Lung (tissue), 12 donors: ENCODE data around the gene FADS3. TPM values are rescaled to one million over a fixed set of nuclear protein-coding genes. Genes with fewer than 3 reads are reported as not detected.

Source experiments
- ATAC-seq: fragments of 200-7000 bp; cut with Tn5 transposase; one replicate; pipeline ENCODE4 v1.9.1; 2020; ENCODE audit warnings: moderate number of reproducible peaks; ENCODE audit not compliant: insufficient read depth, low FRiP score
- DNase-seq, 3 donors: peaks; one replicate each; pipeline ENCODE4 v3.0.0-alpha.2; 2013 to 2017
- H3K27ac ChIP-seq, 2 donors: one replicate each; pipeline ENCODE4 v1.5.1; 2013; ENCODE audit warnings: mild to moderate bottlenecking in 2 of 2, moderate library complexity in 2 of 2, control low read depth in 1 of 2, inconsistent platforms in 1 of 2, low read depth in 1 of 2, low read length in 1 of 2
- H3K27me3 ChIP-seq, 3 donors: one replicate each; pipeline ENCODE4 v1.5.1; 2013; ENCODE audit warnings: low read length in 2 of 3; ENCODE audit not compliant: control insufficient read depth in 3 of 3, insufficient read depth in 3 of 3
- H3K36me3 ChIP-seq, 4 donors: one replicate each; pipeline ENCODE4 v1.5.1; 2013; ENCODE audit warnings: low read length in 4 of 4, mild to moderate bottlenecking in 1 of 4, moderate library complexity in 1 of 4; ENCODE audit not compliant: control insufficient read depth in 4 of 4, insufficient read depth in 4 of 4
- H3K4me1 ChIP-seq, 5 donors: one replicate each; pipeline ENCODE4 v1.5.1; 2013; ENCODE audit warnings: low read length in 5 of 5, mild to moderate bottlenecking in 2 of 5, moderate library complexity in 1 of 5; ENCODE audit not compliant: control insufficient read depth in 5 of 5, insufficient read depth in 5 of 5
- H3K4me3 ChIP-seq: one replicate; pipeline ENCODE4 v1.5.1; 2013; ENCODE audit warnings: mild to moderate bottlenecking, control low read depth, moderate library complexity
- H3K9ac ChIP-seq, 2 donors: one replicate each; pipeline ENCODE4 v1.5.1; 2013; ENCODE audit warnings: low read length in 2 of 2, control low read depth in 1 of 2; ENCODE audit not compliant: insufficient read depth in 1 of 2
- H3K9me3 ChIP-seq, 4 donors: one replicate each; pipeline ENCODE4 v1.5.1; 2013; ENCODE audit warnings: low read length in 3 of 4, mild to moderate bottlenecking in 1 of 4, moderate library complexity in 1 of 4; ENCODE audit not compliant: control insufficient read depth in 4 of 4, insufficient read depth in 3 of 4
- CTCF ChIP-seq: IDR thresholded peaks from 2 replicates; pipeline ENCODE4 v1.5.1; 2012; ENCODE audit warnings: mild to moderate bottlenecking; ENCODE audit errors: control extremely low read depth, extremely low read depth
- WGBS, 2 donors: extraction: QIAGEN DNeasy Blood & Tissue Kit; methylation state at CpG; one replicate each; pipeline ENCODE4 v1.1.7; 2013; 5-methylcytosine and 5-hydroxymethylcytosine counted together
- polyA plus RNA-seq, 2 donors: library from polyadenylated mRNA; stranded (reverse); fragments of 200-250 nt; gene quantifications; one replicate each; pipeline ENCODE4 v1.2.1, GENCODE V29; 2013
- total RNA-seq, 2 donors: library from RNA; depleted of rRNA in 1 of 2; stranded (reverse); fragments of >200 nt in 1 of 2; gene quantifications; one replicate each; pipeline ENCODE4 v1.2.1, GENCODE V29; 2014 to 2021
- donor health status: control.
- donor health status: control.
- donor health status: Bipolar disorder and iron deficiency.
- donor health status: healthy.
- donor health status: DM: yes; HTN: yes; CAD: no.

Gene FADS3
- total and polyA plus RNA-seq, 4 donors, result 12.3 to 64.8 (median 54.5) TPM

GRCh38 chr11:61854966-61855714, 36.2 kb downstream of the FADS3 start:
- Histone ChIP-seq H3K9me3 (no peaks in the 10 kb centered on the region), H3K36me3 (peaks cover 0 to 40% (median 6%) of the 10 kb centered on the region in 4 donors), H3K27ac (no peak overlapping the region), H3K4me3 (no peak overlapping the region), H3K27me3 (no peaks in the 10 kb centered on the region), H3K4me1 (peaks cover 0 to 3% (median 0%) of the 10 kb centered on the region in 5 donors), H3K9ac (no peak overlapping the region)
- no peak for TF ChIP-seq CTCF
- WGBS, 2 donors, result 91 to 98% methylated on average over 14 of the region's 14 CpGs
- no peak for DNase-seq
- no peak for ATAC-seq

- Histone ChIP-seq H3K9me3 (no peaks in the 10 kb centered on the region), H3K4me3 (no peak overlapping the region), H3K4me1 (peaks cover 0 to 3% (median 0%) of the 10 kb centered on the region in 5 donors), H3K9ac (no peak overlapping the region), H3K36me3 (peaks cover 0 to 38% (median 8%) of the 10 kb centered on the region in 4 donors), H3K27me3 (no peaks in the 10 kb centered on the region), H3K27ac (no peak overlapping the region)
- TF ChIP-seq CTCF, result no peak
- DNase-seq, result no peak
- WGBS, 2 donors, result 95% methylated on average over 17 of the region's 17 CpGs
- no peak for ATAC-seq
Observed at GRCh38 chr11:61854206-61854895, 37.0 kb downstream of the FADS3 start.

- ATAC-seq, result no peak
- TF ChIP-seq CTCF, result no peak
Observed at GRCh38 chr11:61853698-61854169, 37.6 kb downstream of the FADS3 start.

More at GRCh38 chr11:61853698-61854169, 37.6 kb downstream of the FADS3 start:
- Histone ChIP-seq H3K27ac (no peak overlapping the region), H3K4me3 (no peak overlapping the region), H3K36me3 (peaks cover 0 to 38% (median 9%) of the 10 kb centered on the region in 4 donors), H3K27me3 (no peaks in the 10 kb centered on the region), H3K4me1 (peaks cover 0 to 3% (median 0%) of the 10 kb centered on the region in 5 donors), H3K9ac (no peak overlapping the region), H3K9me3 (no peaks in the 10 kb centered on the region)
- DNase-seq, result peak in 2 of 3 donors; percentile 51 to 56
- 66 to 81% methylated on average over 13 of the region's 13 CpGs for WGBS, 2 donors
